Suprapubic skin (tissue), 4 donors: Measurements from ENCODE around the gene FRY. TPM values are rescaled to one million over a fixed set of nuclear protein-coding genes. Genes with fewer than 3 reads are reported as not detected.

Source experiments
- DNase-seq, 2 donors: peaks; one replicate each; pipeline ENCODE4 v3.0.0-alpha.2; 2019; ENCODE audit warnings: low spot score in 2 of 2
- H3K27ac ChIP-seq: fragments of 200-600 bp; sonication (generic); one replicate; pipeline ENCODE4 v1.5.1; 2019
- H3K27me3 ChIP-seq: fragments of 200-600 bp; sonication (generic); one replicate; pipeline ENCODE4 v1.5.1; 2019
- H3K36me3 ChIP-seq: fragments of 200-600 bp; sonication (generic); one replicate; pipeline ENCODE4 v1.5.1; 2019
- H3K4me1 ChIP-seq: fragments of 200-600 bp; sonication (generic); one replicate; pipeline ENCODE4 v1.5.1; 2019
- H3K4me3 ChIP-seq: fragments of 200-600 bp; sonication (generic); one replicate; pipeline ENCODE4 v1.5.1; 2019; ENCODE audit warnings: mild to moderate bottlenecking
- H3K9me3 ChIP-seq: fragments of 200-600 bp; sonication (generic); one replicate; pipeline ENCODE4 v1.5.1; 2019
- CTCF ChIP-seq, 2 donors: fragments of 200-600 bp in 1 of 2; fragments of 450-650 bp in 1 of 2; sonication (generic) in 1 of 2; IDR thresholded peaks; one replicate each; pipeline ENCODE4 v1.5.1; 2016 to 2019; ENCODE audit warnings: antibody characterized with exemption in 2 of 2, mild to moderate bottlenecking in 1 of 2, moderate library complexity in 1 of 2
- EP300 ChIP-seq: sonication (generic); formaldehyde crosslinking; IDR thresholded peaks from one replicate; pipeline ENCODE4 v1.6.1; 2017; ENCODE audit warnings: antibody characterized with exemption
- POLR2A ChIP-seq, 2 donors: fragments of 450-650 bp; IDR thresholded peaks; one replicate each; pipeline ENCODE4 v1.6.1; 2017; ENCODE audit warnings: antibody characterized with exemption in 2 of 2, mild to moderate bottlenecking in 2 of 2, moderate library complexity in 2 of 2
- POLR2AphosphoS5 ChIP-seq, 3 donors: sonication (generic); formaldehyde crosslinking; IDR thresholded peaks; one replicate each; pipeline ENCODE4 v1.6.1; 2017; ENCODE audit warnings: antibody characterized with exemption in 3 of 3
- WGBS: methylation state at CpG from one replicate; pipeline ENCODE4 v1.1.5; 2018; 5-methylcytosine and 5-hydroxymethylcytosine counted together
- total RNA-seq, 4 donors: library from RNA; depleted of rRNA; stranded (reverse); fragments of >200 nt; gene quantifications; one replicate each; pipeline ENCODE4 v1.1.0, GENCODE V29; 2016

The FRY gene
- total RNA-seq, 4 donors from 2014 or later: 22.5 to 39.6 (median 26.8) TPM

DNA sequence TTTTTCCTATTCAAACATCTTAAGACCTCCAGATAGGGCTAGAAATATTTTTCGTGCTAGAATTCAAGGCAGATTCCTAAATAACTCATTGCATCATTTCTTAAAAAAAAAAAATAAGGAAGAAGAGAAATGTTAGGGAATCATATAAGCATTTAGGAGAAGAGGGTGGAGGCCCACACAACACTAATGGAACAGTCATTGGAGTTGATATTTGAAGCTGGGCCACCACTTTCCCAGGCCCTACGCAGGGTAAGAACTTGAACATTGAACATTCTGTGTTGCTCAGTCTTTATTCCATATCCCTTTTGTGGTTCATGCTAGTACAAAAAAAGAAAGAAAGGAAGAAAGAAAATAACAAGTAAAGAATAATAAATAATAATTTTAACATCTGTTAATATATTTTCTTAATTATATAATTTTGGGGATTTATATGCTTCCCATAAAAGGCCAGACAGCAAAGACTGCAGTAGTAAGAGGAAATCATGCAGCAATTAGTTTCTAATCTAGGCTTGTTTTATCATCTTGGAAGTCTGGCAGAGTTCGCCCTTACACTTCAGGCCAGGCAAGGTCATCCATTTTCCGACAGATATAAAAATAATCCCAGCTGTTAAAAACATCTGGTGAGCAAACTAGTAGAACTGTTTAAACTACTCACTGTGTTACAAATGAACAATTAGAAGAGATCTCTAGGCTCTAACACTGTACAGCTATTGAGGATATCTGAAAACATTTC, 127.7 kb downstream of the FRY start:
- DNase-seq: no peak
- TF ChIP-seq EP300: no peak
- no peak for TF ChIP-seq CTCF (IDR thresholded peaks at IDR 0.05)
- no peak for TF ChIP-seq POLR2AphosphoS5 (IDR thresholded peaks at IDR 0.05)
- no peak for TF ChIP-seq POLR2A (IDR thresholded peaks at IDR 0.05)

GRCh38 chr13:32162395-32163005, 130.9 kb downstream of the FRY start:
- H3K4me1 ChIP-seq: peaks cover 4% of the 10 kb centered on the region
- no peaks in the 10 kb centered on the region for H3K27me3 ChIP-seq
- no peaks in the 10 kb centered on the region for H3K9me3 ChIP-seq
- no peak for DNase-seq
- no peak overlapping the region for H3K4me3 ChIP-seq
- 82% methylated on average over 5 of the region's 5 CpGs for WGBS
- TF ChIP-seq CTCF (IDR thresholded peaks at IDR 0.05): no peak
- TF ChIP-seq POLR2A (IDR thresholded peaks at IDR 0.05): no peak
- TF ChIP-seq EP300: no peak
- TF ChIP-seq POLR2AphosphoS5 (IDR thresholded peaks at IDR 0.05): no peak
- no peak overlapping the region for H3K27ac ChIP-seq
- no peaks in the 10 kb centered on the region for H3K36me3 ChIP-seq

More for the DNA sequence above, 127.7 kb downstream of the FRY start:
- peaks cover 4% of the 10 kb centered on the region for H3K4me1 ChIP-seq
- no peaks in the 10 kb centered on the region for H3K27me3 ChIP-seq
- H3K9me3 ChIP-seq: no peaks in the 10 kb centered on the region
- no peak overlapping the region for H3K4me3 ChIP-seq
- no peak overlapping the region for H3K27ac ChIP-seq
- 63% methylated on average over 4 of the region's 4 CpGs for WGBS
- H3K36me3 ChIP-seq: no peaks in the 10 kb centered on the region

DNA sequence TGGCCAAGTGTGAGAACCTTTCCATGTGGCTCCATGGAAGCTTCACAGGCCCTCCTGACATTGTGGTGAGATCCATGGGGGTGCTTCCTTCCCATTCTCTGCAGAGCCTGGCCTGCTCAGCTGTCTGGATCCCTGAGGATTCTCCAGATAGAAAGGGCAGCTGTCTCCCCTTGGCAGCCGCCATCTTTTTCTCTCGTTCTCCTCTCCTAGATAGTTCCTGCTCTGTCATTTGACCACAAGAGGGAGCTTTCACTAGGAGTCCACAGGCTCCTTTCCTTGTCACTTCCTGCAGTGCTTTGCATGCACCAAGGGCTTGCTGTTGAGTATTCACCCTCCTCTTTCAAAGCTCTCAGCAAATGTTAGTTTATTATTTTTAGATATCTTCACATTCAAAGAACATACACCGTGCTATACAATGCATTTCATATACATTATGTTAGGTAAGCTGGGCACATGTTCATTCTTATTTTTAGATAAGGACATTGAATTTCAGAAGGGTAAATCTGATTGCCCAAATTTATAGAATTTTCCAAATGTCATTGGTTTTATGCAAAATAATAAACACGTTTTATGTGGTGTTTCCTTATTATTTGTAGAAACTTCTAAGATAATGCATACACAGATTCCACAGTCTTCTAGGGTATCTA, 133.2 kb downstream of the FRY start:
- 86% methylated on average over 4 of the region's 4 CpGs for WGBS
- no peaks in the 10 kb centered on the region for H3K36me3 ChIP-seq

DNA sequence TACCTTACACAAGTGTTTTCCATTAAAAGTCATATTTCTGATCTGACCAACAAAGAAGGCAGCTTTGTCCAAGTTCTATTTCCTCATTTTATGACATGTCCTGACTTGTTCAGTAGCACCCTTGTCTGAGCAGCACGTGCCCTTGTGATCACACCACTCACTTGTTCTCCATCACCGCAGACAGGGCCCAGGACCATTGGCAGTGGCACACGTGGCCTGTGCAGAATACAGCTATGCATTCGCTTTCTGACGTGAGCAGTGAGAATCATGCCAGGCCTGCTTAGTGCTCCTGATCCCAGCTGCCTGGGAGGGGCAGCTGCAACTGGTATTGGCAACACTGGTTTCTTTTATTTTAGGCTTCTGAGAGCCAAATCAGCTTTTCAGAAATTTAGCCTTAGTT, 134.2 kb downstream of the FRY start:
- no peak for DNase-seq
- Histone ChIP-seq H3K36me3 (no peaks in the 10 kb centered on the region), H3K9me3 (no peaks in the 10 kb centered on the region), H3K4me1 (no peaks in the 10 kb centered on the region), H3K4me3 (no peak overlapping the region), H3K27me3 (no peaks in the 10 kb centered on the region), H3K27ac (no peak overlapping the region)
- WGBS: 57% methylated on average over 5 of the region's 5 CpGs
- TF ChIP-seq POLR2A (IDR thresholded peaks at IDR 0.05) (no peak), CTCF (IDR thresholded peaks at IDR 0.05) (no peak), EP300 (no peak), POLR2AphosphoS5 (IDR thresholded peaks at IDR 0.05) (no peak)

More for the DNA sequence above, 133.2 kb downstream of the FRY start:
- Histone ChIP-seq H3K9me3 (no peaks in the 10 kb centered on the region), H3K4me3 (no peak overlapping the region), H3K27ac (no peak overlapping the region), H3K4me1 (peaks cover 4% of the 10 kb centered on the region), H3K27me3 (no peaks in the 10 kb centered on the region)
- DNase-seq: no peak
- TF ChIP-seq POLR2AphosphoS5 (IDR thresholded peaks at IDR 0.05) (no peak), POLR2A (IDR thresholded peaks at IDR 0.05) (no peak), CTCF (IDR thresholded peaks at IDR 0.05) (peak in 1 of 2 donors; percentile 44), EP300 (no peak)

DNA sequence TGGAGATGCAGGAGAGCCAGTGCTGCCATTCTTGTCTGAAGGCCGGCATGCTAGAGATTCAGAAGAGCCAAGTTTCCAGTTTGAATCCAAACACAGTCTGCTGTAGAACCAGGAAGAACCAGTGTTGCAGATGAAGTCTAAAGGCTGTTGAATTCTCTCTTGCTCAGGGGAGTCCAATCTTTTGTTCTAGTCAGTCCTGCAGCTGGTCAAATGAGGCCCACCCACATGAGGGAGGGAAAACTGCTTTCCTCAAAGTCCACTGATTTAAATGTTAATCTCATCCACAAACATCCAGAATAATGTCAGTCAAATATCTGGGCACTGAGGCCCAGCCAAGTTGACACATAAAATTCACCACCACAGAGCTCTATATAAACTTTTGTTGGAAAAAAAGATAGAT, 136.6 kb downstream of the FRY start:
- TF ChIP-seq EP300 (no peak), POLR2A (IDR thresholded peaks at IDR 0.05) (no peak), CTCF (IDR thresholded peaks at IDR 0.05) (no peak), POLR2AphosphoS5 (IDR thresholded peaks at IDR 0.05) (no peak)
- no peak overlapping the region for H3K27ac ChIP-seq
- peaks cover 4% of the 10 kb centered on the region for H3K36me3 ChIP-seq
- no peaks in the 10 kb centered on the region for H3K4me1 ChIP-seq
- WGBS: 75% methylated on average over 1 of the region's 1 CpG
- no peaks in the 10 kb centered on the region for H3K27me3 ChIP-seq
- no peak overlapping the region for H3K4me3 ChIP-seq
- H3K9me3 ChIP-seq: no peaks in the 10 kb centered on the region
- no peak for DNase-seq
